22Rv1 (cell line): ENCODE results near the gene CNTN4.

ENCODE experiments used
- H3K27ac ChIP-seq: fragments of 450-650 bp; 2 replicates; pipeline ENCODE4 v1.5.1; 2017
- ZFX ChIP-seq: fragments of 450-650 bp; IDR thresholded peaks from 2 replicates; pipeline ENCODE4 v1.6.1; 2017; ENCODE audit warnings: antibody characterized with exemption, borderline replicate concordance
- TF ChIP-seq, protein P1 (sequence below): fragments of 450-650 bp; IDR thresholded peaks from 2 replicates; pipeline ENCODE4 v1.5.1; 2017; ENCODE audit warnings: mild to moderate bottlenecking

Gene CNTN4

DNA sequence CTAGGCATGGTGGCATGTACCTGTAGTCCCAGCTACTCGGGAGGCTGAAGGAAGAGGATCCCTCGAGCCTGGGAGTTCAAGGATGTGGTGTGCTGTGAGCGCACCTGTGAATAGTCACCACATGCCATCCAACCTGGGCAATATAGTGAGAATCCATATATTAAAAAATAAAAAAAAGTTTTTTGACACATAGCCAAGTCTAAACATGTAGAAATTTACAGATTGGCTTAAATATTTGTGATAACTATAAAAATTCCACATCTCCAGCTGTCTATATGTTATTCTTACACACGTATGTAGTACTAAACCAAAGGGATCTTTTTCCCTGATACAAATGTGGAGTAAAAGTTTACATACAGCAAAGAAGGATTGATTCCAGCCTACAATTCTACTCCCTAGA lies 119.7 kb downstream of the CNTN4 start:
- H3K27ac ChIP-seq, result no peak overlapping the region
- TF ChIP-seq, protein P1, sequence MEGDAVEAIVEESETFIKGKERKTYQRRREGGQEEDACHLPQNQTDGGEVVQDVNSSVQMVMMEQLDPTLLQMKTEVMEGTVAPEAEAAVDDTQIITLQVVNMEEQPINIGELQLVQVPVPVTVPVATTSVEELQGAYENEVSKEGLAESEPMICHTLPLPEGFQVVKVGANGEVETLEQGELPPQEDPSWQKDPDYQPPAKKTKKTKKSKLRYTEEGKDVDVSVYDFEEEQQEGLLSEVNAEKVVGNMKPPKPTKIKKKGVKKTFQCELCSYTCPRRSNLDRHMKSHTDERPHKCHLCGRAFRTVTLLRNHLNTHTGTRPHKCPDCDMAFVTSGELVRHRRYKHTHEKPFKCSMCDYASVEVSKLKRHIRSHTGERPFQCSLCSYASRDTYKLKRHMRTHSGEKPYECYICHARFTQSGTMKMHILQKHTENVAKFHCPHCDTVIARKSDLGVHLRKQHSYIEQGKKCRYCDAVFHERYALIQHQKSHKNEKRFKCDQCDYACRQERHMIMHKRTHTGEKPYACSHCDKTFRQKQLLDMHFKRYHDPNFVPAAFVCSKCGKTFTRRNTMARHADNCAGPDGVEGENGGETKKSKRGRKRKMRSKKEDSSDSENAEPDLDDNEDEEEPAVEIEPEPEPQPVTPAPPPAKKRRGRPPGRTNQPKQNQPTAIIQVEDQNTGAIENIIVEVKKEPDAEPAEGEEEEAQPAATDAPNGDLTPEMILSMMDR, result no peak
- TF ChIP-seq ZFX, result no peak

DNA sequence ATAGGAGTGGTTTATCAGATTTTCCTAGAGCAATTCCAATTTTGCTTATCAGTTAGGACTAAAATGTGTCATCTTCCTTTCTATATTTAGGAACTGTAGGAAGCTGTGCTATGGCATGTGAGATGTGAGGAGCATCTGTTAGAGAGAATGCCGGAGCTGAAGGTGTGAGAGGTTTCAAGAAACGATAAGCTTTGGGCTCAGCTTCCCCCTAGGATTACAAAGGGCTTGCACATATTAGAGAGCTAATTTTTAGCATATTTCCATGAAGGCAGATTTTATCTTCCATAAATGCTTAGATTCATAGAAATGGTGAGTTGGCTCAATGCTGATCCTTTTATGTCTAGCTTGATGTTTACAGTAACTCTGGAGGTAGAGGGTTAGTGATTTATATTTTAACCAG lies 120.2 kb downstream of the CNTN4 start:
- H3K27ac ChIP-seq, result no peak overlapping the region
- TF ChIP-seq ZFX, result no peak
- TF ChIP-seq, protein P1, result no peak

DNA sequence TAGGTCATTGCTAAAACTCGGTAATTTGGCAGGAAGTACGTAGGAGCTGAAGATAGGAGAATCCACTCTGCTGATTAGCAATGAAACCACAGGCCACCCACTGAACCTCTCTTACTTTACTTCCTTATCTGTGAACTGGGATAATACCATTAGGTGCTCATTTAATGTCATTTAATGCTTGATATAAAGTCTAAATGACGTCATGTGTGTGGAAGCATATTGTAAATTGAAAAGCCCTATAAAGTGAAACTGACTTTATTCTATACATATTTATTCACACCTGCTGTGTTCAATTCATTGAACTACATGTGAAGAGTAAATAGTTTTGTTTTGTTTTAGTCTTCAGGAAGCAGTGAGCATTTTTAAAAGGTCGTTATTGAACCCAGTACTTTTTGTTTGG lies 137.5 kb downstream of the CNTN4 start:
- TF ChIP-seq ZFX, result no peak
- TF ChIP-seq, protein P1, result no peak
- H3K27ac ChIP-seq, result no peak overlapping the region

DNA sequence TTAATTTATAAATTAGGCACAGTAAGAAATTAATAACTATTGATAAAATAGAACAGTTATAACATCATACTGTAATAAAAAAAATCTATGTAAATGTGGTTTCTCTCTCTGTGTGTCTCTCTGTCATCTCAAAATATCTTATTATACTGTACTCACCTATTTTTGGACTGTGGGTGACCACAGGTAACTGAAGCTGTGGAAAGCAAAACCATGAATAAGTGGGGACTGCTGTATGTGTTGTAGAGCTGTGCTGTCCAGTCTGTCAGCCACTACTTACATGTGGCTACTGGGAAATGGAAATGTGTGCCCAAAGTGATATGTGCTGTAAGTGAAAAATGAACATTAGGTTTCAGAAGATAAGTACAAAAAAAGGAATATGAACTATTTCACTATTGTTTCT lies 145.5 kb downstream of the CNTN4 start:
- H3K27ac ChIP-seq, result no peak overlapping the region
- no peak for TF ChIP-seq ZFX
- TF ChIP-seq, protein P1, result no peak

DNA sequence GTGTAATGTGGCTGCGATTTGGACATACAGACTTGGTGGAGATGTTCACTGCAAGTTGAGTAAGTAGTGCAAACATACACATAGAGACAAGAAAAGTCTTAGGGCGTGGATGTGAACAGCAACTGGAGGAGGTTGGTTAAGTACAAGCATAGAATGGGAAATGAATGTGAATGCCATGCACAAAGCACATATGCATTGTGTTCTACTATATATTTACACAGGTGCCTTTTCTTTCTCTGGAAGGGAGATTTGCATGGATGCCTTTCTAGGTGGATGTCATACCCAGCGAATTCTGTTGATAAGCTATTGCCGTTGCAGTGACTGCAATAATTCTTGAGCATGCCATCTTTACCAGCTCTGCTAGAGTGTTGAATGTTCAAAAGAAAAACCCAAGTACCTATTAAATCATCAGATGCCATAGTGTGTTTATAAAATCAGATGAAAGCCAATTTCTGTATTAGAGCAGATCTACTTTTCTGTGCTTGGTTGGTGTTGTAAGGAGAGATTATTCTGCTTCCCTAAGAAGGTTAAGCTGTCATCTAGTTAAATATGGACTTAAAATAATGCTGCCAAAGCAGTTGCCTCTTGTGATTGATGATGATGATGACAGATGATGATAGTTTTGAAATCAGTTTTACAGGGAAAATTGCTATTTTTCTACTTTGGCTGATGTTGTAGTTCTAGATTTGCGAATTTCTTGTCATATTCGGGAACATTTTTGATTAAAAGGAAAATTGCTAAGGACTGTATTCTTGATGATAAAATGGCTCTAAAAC lies 148.4 kb downstream of the CNTN4 start:
- TF ChIP-seq, protein P1, result no peak
- TF ChIP-seq ZFX, result no peak
- H3K27ac ChIP-seq, result no peak overlapping the region

DNA sequence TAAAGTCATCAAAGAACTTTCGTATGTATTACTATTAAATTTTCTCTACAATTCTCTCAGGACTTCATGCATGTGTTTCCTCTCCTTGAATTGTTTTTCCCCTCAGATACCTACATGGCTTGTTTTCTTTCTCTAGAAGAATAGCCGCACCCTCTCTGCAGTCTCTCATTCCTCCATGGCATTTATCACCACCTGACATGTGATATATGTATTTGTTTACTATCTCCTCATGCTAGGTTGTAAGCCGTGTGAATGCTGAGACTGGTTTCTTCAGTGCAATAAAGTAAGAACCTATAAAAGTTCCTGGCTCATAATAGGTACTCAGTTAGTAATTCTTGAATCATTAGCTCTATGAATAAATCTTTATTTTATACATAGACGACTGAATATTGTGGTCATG lies 149.2 kb downstream of the CNTN4 start:
- TF ChIP-seq, protein P1, result no peak
- TF ChIP-seq ZFX, result no peak
- H3K27ac ChIP-seq, result no peak overlapping the region

DNA sequence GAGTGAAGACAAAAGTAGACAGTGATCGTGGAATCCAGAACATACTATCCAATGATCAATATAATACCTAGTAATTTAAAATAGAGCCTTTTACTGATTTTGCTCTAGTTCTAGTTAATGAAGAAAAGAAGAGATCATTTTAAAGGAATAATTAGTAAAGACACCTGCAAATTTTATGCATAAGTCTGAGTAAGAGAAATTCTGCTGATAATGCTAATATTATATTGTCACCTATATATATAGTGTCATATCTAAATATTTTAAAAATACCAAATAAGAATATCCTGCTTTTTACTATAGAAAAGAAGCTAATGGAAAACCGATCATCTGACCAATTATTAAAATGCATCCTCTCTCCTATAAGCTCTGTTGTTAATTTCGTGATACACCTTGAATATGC lies 152.1 kb downstream of the CNTN4 start:
- no peak overlapping the region for H3K27ac ChIP-seq
- TF ChIP-seq ZFX, result no peak
- TF ChIP-seq, protein P1, result no peak
